Measurements from ENCODE around the gene ARHGAP22. TPM values are rescaled to one million over a fixed set of nuclear protein-coding genes. Genes with fewer than 3 reads are reported as not detected.

ARHGAP22 gene
- total RNA-seq, 4 donors from 2014 or later, result 2.2 to 9.1 (median 4.8) TPM

DNA sequence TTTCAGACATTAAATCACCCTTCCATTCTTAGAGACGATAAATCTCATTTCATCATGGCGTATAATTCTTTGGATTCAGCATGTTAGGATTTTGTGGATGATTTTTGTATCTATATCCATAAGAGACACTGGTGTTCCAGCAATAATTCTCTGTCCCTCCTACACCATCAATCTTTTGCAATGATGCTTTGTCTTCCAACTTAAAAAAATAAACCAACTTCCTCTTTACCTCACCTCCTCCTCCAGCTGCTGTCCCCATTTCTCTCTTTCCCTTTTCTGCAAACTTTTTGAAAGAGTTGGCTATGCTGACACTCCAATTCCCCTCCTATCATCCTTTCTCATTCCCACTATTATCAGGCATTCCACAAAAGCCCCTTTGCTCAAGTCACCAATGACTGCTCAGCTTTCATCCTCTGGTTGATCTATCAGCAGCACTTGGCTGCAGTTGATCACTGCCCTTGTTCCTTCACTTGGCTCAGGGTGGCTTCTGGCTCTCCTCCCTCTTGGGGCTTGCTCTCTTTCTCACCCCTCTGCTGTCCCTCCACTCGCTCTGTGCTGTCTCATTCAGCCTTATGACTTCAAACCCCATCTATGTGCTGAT, 130.0 kb downstream of the ARHGAP22 start:
- Histone ChIP-seq H3K27me3 (no peaks in the 10 kb centered on the region), H3K4me1 (no peaks in the 10 kb centered on the region), H3K4me3 (no peak overlapping the region), H3K27ac (replicated peaks in 1 of 4) (no peak overlapping the region), H3K36me3 (no peaks in the 10 kb centered on the region), H3K9me3 (peaks cover 0 to 5% (median 0%) of the 10 kb centered on the region in 4 donors)
- intact Hi-C loops (cut with DNase I), result no loop called here
- DNase-seq (ENCODE audit: extremely low spot score), result no peak
- no peak for TF ChIP-seq EP300 (IDR thresholded peaks at IDR 0.05)
- no peak for TF ChIP-seq POLR2A (IDR thresholded peaks at IDR 0.05; ENCODE audit: low read depth)
- TF ChIP-seq, protein P1, sequence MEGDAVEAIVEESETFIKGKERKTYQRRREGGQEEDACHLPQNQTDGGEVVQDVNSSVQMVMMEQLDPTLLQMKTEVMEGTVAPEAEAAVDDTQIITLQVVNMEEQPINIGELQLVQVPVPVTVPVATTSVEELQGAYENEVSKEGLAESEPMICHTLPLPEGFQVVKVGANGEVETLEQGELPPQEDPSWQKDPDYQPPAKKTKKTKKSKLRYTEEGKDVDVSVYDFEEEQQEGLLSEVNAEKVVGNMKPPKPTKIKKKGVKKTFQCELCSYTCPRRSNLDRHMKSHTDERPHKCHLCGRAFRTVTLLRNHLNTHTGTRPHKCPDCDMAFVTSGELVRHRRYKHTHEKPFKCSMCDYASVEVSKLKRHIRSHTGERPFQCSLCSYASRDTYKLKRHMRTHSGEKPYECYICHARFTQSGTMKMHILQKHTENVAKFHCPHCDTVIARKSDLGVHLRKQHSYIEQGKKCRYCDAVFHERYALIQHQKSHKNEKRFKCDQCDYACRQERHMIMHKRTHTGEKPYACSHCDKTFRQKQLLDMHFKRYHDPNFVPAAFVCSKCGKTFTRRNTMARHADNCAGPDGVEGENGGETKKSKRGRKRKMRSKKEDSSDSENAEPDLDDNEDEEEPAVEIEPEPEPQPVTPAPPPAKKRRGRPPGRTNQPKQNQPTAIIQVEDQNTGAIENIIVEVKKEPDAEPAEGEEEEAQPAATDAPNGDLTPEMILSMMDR (IDR thresholded peaks at IDR 0.05), result no peak
- no peak for TF ChIP-seq POLR2AphosphoS5 (IDR thresholded peaks at IDR 0.05)
- 98% methylated on average over 3 of the region's 3 CpGs for WGBS

DNA sequence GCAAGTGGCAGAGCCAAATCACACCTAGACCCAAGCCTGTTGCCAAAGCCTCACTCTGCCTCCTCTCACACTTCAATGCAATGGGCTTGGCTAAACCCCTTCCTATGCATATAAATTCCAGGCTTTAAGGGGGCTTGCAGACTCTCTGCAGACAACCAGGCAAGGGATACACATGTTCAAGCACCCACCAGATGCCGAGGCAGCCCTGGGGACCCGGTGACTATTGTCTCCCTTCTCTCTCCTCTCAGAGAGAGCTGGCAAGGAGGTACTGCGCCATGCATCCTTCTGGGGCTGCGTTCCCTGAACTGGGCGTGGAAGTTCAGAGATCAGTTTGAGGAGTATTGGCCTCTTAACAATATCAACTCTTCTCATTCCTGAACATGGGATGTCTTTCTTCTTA, 131.2 kb downstream of the ARHGAP22 start:
- Histone ChIP-seq H3K9me3 (peaks cover 0 to 5% (median 0%) of the 10 kb centered on the region in 4 donors), H3K4me3 (no peak overlapping the region), H3K27me3 (peaks cover 0 to 6% (median 0%) of the 10 kb centered on the region in 4 donors), H3K36me3 (no peaks in the 10 kb centered on the region), H3K4me1 (no peaks in the 10 kb centered on the region), H3K27ac (replicated peaks in 1 of 4) (no peak overlapping the region)
- TF ChIP-seq POLR2A (IDR thresholded peaks at IDR 0.05; ENCODE audit: low read depth), result no peak
- TF ChIP-seq POLR2AphosphoS5 (IDR thresholded peaks at IDR 0.05), result no peak
- TF ChIP-seq, protein P1 (IDR thresholded peaks at IDR 0.05), result no peak
- no peak for TF ChIP-seq EP300 (IDR thresholded peaks at IDR 0.05)
- no peak for DNase-seq (ENCODE audit: extremely low spot score)
- WGBS, result 95% methylated on average over 5 of the region's 5 CpGs
- intact Hi-C loops (cut with DNase I), result no loop called here

- Histone ChIP-seq H3K36me3 (no peaks in the 10 kb centered on the region), H3K27ac (replicated peaks in 1 of 4) (no peak overlapping the region), H3K4me3 (no peak overlapping the region), H3K4me1 (no peaks in the 10 kb centered on the region), H3K9me3 (peaks cover 0 to 5% (median 0%) of the 10 kb centered on the region in 4 donors), H3K27me3 (peaks cover 0 to 15% (median 0%) of the 10 kb centered on the region in 4 donors)
- WGBS, result 63% methylated on average over 3 of the region's 3 CpGs
- no peak for DNase-seq (ENCODE audit: extremely low spot score)
- intact Hi-C loops (cut with DNase I), result no loop called here
- TF ChIP-seq POLR2AphosphoS5 (IDR thresholded peaks at IDR 0.05) (no peak), EP300 (IDR thresholded peaks at IDR 0.05) (no peak), POLR2A (IDR thresholded peaks at IDR 0.05; ENCODE audit: low read depth) (no peak)
- TF ChIP-seq, protein P1 (IDR thresholded peaks at IDR 0.05), result no peak
Observed at GRCh38 chr10:48472501-48473069, 132.3 kb downstream of the ARHGAP22 start.

GRCh38 chr10:48470893-48471805, 133.7 kb downstream of the ARHGAP22 start:
- TF ChIP-seq POLR2AphosphoS5 (IDR thresholded peaks at IDR 0.05) (no peak), EP300 (IDR thresholded peaks at IDR 0.05) (no peak), POLR2A (IDR thresholded peaks at IDR 0.05; ENCODE audit: low read depth) (no peak)
- TF ChIP-seq, protein P1 (IDR thresholded peaks at IDR 0.05), result no peak
- Histone ChIP-seq H3K27ac (replicated peaks in 1 of 4) (no peak overlapping the region), H3K36me3 (no peaks in the 10 kb centered on the region), H3K4me3 (no peak overlapping the region), H3K4me1 (peaks cover 1 to 7% (median 6%) of the 10 kb centered on the region in 4 donors), H3K27me3 (peaks cover 0 to 27% (median 0%) of the 10 kb centered on the region in 4 donors), H3K9me3 (peaks cover 0 to 5% (median 0%) of the 10 kb centered on the region in 4 donors)
- no peak for DNase-seq (ENCODE audit: extremely low spot score)
- intact Hi-C loops (cut with DNase I), result no loop called here
- WGBS, result 72% methylated on average over 4 of the region's 8 CpGs
